Muscle layer of duodenum (tissue), 2 donors: Measurements from ENCODE around the gene NSUN5.

ENCODE experiments used
- H3K27ac ChIP-seq: one replicate; pipeline ENCODE4 v1.7.0; 2013; ENCODE audit warnings: mild to moderate bottlenecking, low read length
- H3K27me3 ChIP-seq: one replicate; pipeline ENCODE4 v1.7.0; 2013; ENCODE audit warnings: low read depth, mild to moderate bottlenecking, control low read depth, low read length
- H3K36me3 ChIP-seq, 2 donors: one replicate each; pipeline ENCODE4 v1.7.0; 2013; ENCODE audit warnings: low read length in 2 of 2, control low read depth in 1 of 2, mild to moderate bottlenecking in 1 of 2; ENCODE audit not compliant: insufficient read depth in 2 of 2, control insufficient read depth in 1 of 2
- H3K4me1 ChIP-seq, 2 donors: one replicate each; pipeline ENCODE4 v1.7.0; 2013; ENCODE audit warnings: low read length in 2 of 2, mild to moderate bottlenecking in 2 of 2, control low read depth in 1 of 2, moderate library complexity in 1 of 2; ENCODE audit not compliant: insufficient read depth in 2 of 2, control insufficient read depth in 1 of 2
- H3K4me3 ChIP-seq, 2 donors: one replicate each; pipeline ENCODE4 v1.7.0; 2013; ENCODE audit warnings: low read length in 2 of 2, low read depth in 1 of 2, mild to moderate bottlenecking in 1 of 2
- H3K9me3 ChIP-seq, 2 donors: one replicate each; pipeline ENCODE4 v1.7.0; 2013; ENCODE audit warnings: low read length in 2 of 2, control low read depth in 1 of 2, mild to moderate bottlenecking in 1 of 2; ENCODE audit not compliant: control insufficient read depth in 1 of 2
- donor health status: healthy.

Gene NSUN5

DNA sequence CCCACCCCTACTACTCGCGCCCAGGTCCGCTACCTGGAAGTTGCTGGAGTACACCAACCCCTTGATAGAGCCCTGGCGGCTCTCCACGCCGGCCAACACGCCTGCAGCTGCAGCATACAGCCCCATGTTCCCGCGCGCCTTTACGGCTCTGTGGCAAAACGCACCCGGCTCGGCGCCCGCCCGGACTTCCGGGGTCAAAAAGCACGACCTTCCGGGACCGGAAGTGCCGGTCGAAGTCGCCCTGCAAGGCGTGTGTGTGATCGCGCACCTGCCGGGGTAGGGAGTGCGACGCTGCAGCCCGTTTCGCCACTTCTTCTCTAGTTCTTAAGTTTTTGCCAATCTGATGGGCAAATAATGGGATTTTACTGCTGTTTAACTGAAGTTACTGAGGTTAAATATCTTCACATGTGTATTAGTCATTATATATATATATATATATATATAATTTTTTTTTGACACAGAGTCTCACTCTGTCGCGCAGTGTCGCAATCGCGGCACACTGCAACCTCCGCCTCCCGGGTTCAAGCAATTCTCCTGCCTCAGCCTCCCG lies at the start of gene NSUN5:
NSUN5 (minus strand) TSS at position 162 of the 550 bp plus-strand sequence; CDS start at position 126, 36 bp downstream.
- no peaks in the 10 kb centered on the region for H3K27me3 ChIP-seq
- H3K9me3 ChIP-seq = no peaks in the 10 kb centered on the region
- peaks cover 0 to 3% of the 10 kb centered on the region in 2 donors for H3K4me1 ChIP-seq
- peak within 1 kb of the TSS; percentile 31 for H3K27ac ChIP-seq
- peaks cover 7 to 20% of the 10 kb centered on the region in 2 donors for H3K36me3 ChIP-seq
- peak within 1 kb of the TSS; percentile 70 to 87 for H3K4me3 ChIP-seq

GRCh38 chr7:73356159-73356558 lies 47.5 kb upstream of the NSUN5 start:
- peaks cover 0 to 4% of the 10 kb centered on the region in 2 donors for H3K4me1 ChIP-seq
- H3K36me3 ChIP-seq = no peaks in the 10 kb centered on the region
- H3K4me3 ChIP-seq = no peak overlapping the region
- no peaks in the 10 kb centered on the region for H3K9me3 ChIP-seq
- H3K27ac ChIP-seq = no peak overlapping the region
- H3K27me3 ChIP-seq = no peaks in the 10 kb centered on the region

- H3K27ac ChIP-seq = no peak overlapping the region
- H3K4me3 ChIP-seq = no peak overlapping the region
- H3K27me3 ChIP-seq = no peaks in the 10 kb centered on the region
- H3K4me1 ChIP-seq = peaks cover 0 to 4% of the 10 kb centered on the region in 2 donors
- no peaks in the 10 kb centered on the region for H3K9me3 ChIP-seq
- no peaks in the 10 kb centered on the region for H3K36me3 ChIP-seq
Observed at GRCh38 chr7:73354821-73355220, 46.2 kb upstream of the NSUN5 start.

DNA sequence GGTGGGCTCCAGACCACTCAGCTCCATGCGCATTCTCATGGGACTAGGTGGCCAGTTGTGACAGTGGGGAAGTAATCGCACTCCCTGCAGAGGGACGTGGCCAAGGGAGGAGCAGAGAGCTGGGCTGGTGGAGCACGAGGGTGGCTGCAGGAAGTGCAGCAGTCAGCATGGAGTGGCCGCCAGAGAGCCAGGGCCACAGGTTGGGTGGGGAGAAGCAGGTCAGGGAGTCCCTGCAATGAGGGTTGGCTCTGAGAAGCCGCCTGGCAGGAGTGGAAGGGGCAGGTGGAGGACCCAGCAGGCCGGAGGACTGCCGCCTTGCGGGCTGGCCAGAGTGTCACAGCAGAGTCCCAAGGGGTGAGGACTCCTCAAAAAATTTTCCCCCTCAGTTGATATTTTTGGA lies 45.6 kb upstream of the NSUN5 start:
- Histone ChIP-seq H3K27ac (no peak overlapping the region), H3K4me3 (no peak overlapping the region), H3K27me3 (no peaks in the 10 kb centered on the region), H3K36me3 (no peaks in the 10 kb centered on the region), H3K9me3 (no peaks in the 10 kb centered on the region), H3K4me1 (peaks cover 0 to 4% of the 10 kb centered on the region in 2 donors)

DNA sequence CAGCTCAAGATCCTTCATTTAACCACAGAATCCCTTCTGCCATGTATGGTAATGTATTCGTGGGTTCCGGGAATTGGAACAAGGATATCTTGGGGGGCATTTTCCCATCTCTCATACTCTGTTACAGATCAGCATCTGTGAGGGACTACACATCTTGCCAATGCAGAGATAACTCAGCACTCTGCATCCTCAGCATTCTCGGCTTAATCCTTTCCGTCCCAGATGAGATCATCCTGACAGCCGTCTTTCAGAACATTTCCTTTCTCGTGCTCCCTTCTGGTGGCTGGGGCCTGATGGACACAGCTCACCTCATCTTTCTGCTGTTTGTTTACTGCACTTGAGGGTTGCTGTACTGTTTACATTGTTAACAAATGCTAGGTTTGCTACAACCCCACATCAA lies 44.6 kb upstream of the NSUN5 start:
- no peak overlapping the region for H3K4me3 ChIP-seq
- no peaks in the 10 kb centered on the region for H3K36me3 ChIP-seq
- no peaks in the 10 kb centered on the region for H3K4me1 ChIP-seq
- H3K27me3 ChIP-seq = no peaks in the 10 kb centered on the region
- H3K9me3 ChIP-seq = no peaks in the 10 kb centered on the region
- H3K27ac ChIP-seq = no peak overlapping the region

DNA sequence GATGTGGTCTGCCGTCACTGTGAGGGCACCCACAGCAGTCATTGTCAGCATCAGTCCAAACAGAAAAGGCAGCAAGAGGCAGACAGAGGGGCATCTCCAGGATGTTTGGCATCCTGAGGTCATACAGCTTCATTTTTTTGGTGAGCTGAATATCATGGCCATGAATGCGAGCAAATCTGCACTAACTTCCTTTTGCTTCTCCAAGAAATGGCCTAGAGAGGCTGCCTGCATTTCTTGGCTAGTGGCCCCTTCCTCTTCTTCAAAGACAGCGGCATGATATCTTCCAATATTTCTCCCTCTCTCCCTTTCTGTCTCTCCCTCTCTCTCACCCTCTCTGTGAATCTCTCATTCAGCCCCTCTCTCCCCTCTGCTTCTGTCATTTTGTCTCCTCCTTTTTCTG lies 44.2 kb upstream of the NSUN5 start:
- no peaks in the 10 kb centered on the region for H3K4me1 ChIP-seq
- H3K4me3 ChIP-seq = no peak overlapping the region
- no peaks in the 10 kb centered on the region for H3K9me3 ChIP-seq
- no peak overlapping the region for H3K27ac ChIP-seq
- no peaks in the 10 kb centered on the region for H3K27me3 ChIP-seq
- H3K36me3 ChIP-seq = no peaks in the 10 kb centered on the region

- H3K27me3 ChIP-seq = no peaks in the 10 kb centered on the region
- no peak overlapping the region for H3K27ac ChIP-seq
- H3K36me3 ChIP-seq = no peaks in the 10 kb centered on the region
- H3K4me1 ChIP-seq = no peaks in the 10 kb centered on the region
- H3K4me3 ChIP-seq = no peak overlapping the region
- H3K9me3 ChIP-seq = no peaks in the 10 kb centered on the region
Observed at GRCh38 chr7:73351447-73352167, 43.0 kb upstream of the NSUN5 start.

- H3K36me3 ChIP-seq = no peaks in the 10 kb centered on the region
- no peaks in the 10 kb centered on the region for H3K4me1 ChIP-seq
- H3K27ac ChIP-seq = no peak overlapping the region
- no peak overlapping the region for H3K4me3 ChIP-seq
- H3K27me3 ChIP-seq = no peaks in the 10 kb centered on the region
- no peaks in the 10 kb centered on the region for H3K9me3 ChIP-seq
Observed at GRCh38 chr7:73350306-73351068, 41.9 kb upstream of the NSUN5 start.

GRCh38 chr7:73349763-73350162 lies 41.1 kb upstream of the NSUN5 start:
- no peaks in the 10 kb centered on the region for H3K9me3 ChIP-seq
- H3K4me1 ChIP-seq = no peaks in the 10 kb centered on the region
- no peaks in the 10 kb centered on the region for H3K27me3 ChIP-seq
- H3K4me3 ChIP-seq = no peak overlapping the region
- no peaks in the 10 kb centered on the region for H3K36me3 ChIP-seq
- no peak overlapping the region for H3K27ac ChIP-seq

GRCh38 chr7:73345951-73346350 lies 37.3 kb upstream of the NSUN5 start:
- Histone ChIP-seq H3K36me3 (no peaks in the 10 kb centered on the region), H3K27ac (no peak overlapping the region), H3K27me3 (no peaks in the 10 kb centered on the region), H3K9me3 (no peaks in the 10 kb centered on the region), H3K4me1 (no peaks in the 10 kb centered on the region), H3K4me3 (no peak overlapping the region)

DNA sequence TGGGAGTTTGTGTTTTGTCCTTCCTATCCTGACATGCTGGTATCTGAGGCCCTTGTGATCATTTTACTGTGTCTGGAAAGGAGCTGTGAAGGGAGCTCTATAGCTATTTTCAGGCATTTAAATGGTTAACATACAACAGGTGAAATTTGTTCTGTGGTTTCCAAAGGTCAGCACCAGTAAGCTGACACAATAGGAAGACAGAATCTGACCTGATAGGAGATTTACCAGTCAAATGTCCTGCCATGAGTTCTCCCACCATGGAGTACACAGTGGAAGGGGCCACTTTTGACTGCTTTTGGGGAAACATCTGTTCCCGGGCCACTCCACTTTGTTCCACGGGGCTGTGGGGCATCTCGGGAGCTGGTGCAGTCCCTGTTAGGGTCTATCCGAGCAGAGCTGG lies 36.9 kb upstream of the NSUN5 start:
- Histone ChIP-seq H3K36me3 (no peaks in the 10 kb centered on the region), H3K27ac (no peak overlapping the region), H3K27me3 (no peaks in the 10 kb centered on the region)

More for the DNA sequence above, 36.9 kb upstream of the NSUN5 start:
- H3K4me1 ChIP-seq = no peaks in the 10 kb centered on the region
- no peak overlapping the region for H3K4me3 ChIP-seq
- H3K9me3 ChIP-seq = no peaks in the 10 kb centered on the region
